Duodenal mucosa (tissue), 2 donors: Measurements from ENCODE around the gene PPP1R10.

Experiments used
- H3K27ac ChIP-seq: one replicate; pipeline ENCODE4 v1.7.0; 2013; ENCODE audit warnings: low read depth, low read length
- H3K27me3 ChIP-seq, 2 donors: one replicate each; pipeline ENCODE4 v1.7.0; 2013; ENCODE audit warnings: low read length in 2 of 2, control low read depth in 1 of 2; ENCODE audit not compliant: insufficient read depth in 2 of 2, control insufficient read depth in 1 of 2
- H3K36me3 ChIP-seq, 2 donors: one replicate each; pipeline ENCODE4 v1.7.0; 2013; ENCODE audit warnings: low read length in 2 of 2, control low read depth in 1 of 2; ENCODE audit not compliant: insufficient read depth in 2 of 2, control insufficient read depth in 1 of 2
- H3K4me1 ChIP-seq, 2 donors: one replicate each; pipeline ENCODE4 v1.7.0; 2013; ENCODE audit warnings: low read length in 2 of 2, control low read depth in 1 of 2; ENCODE audit not compliant: insufficient read depth in 2 of 2, control insufficient read depth in 1 of 2
- H3K4me3 ChIP-seq, 2 donors: one replicate each; pipeline ENCODE4 v1.7.0; 2013; ENCODE audit warnings: low read length in 2 of 2, low read depth in 1 of 2
- H3K9ac ChIP-seq, 2 donors: one replicate each; pipeline ENCODE4 v1.7.0; 2013; ENCODE audit warnings: low read length in 2 of 2, low read depth in 1 of 2
- H3K9me3 ChIP-seq, 2 donors: one replicate each; pipeline ENCODE4 v1.7.0; 2013; ENCODE audit warnings: low read length in 2 of 2, control low read depth in 1 of 2; ENCODE audit not compliant: control insufficient read depth in 1 of 2

The PPP1R10 gene

GRCh38 chr6:30578051-30578450 lies 39.0 kb downstream of the PPP1R10 start:
- H3K9ac ChIP-seq = no peak overlapping the region
- H3K4me1 ChIP-seq = peaks cover 5 to 8% of the 10 kb centered on the region in 2 donors
- no peaks in the 10 kb centered on the region for H3K27me3 ChIP-seq
- H3K36me3 ChIP-seq = peaks cover 43 to 66% of the 10 kb centered on the region in 2 donors
- H3K4me3 ChIP-seq = no peak overlapping the region
- no peak overlapping the region for H3K27ac ChIP-seq
- H3K9me3 ChIP-seq = no peaks in the 10 kb centered on the region

DNA sequence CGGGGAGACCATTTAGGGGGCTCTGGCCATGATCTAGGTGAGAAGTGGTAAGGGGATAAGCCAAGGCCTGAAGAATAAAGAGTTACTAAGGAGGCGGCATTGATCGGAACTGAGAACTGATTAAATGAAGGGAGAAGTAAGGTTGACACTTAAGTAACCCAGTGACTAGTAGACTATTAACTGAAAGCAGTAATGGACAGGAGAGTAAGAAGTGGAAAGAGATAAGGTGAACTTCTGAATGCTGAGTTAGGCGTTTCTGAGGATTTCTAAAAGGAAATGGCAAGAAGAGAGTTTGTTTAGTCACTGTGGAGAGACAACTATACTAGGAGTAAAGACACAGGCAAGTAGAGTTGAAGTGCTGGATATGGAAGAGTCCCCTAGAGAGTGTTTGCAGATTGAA lies 43.9 kb downstream of the PPP1R10 start:
- H3K27ac ChIP-seq = no peak overlapping the region
- H3K27me3 ChIP-seq = no peaks in the 10 kb centered on the region
- no peaks in the 10 kb centered on the region for H3K9me3 ChIP-seq
- H3K36me3 ChIP-seq = peaks cover 15 to 21% of the 10 kb centered on the region in 2 donors
- H3K4me1 ChIP-seq = peaks cover 26 to 27% of the 10 kb centered on the region in 2 donors
- peak overlapping the region in 1 of 2 donors; percentile 3 for H3K9ac ChIP-seq
- H3K4me3 ChIP-seq = peak overlapping the region in 1 of 2 donors; percentile 5

DNA sequence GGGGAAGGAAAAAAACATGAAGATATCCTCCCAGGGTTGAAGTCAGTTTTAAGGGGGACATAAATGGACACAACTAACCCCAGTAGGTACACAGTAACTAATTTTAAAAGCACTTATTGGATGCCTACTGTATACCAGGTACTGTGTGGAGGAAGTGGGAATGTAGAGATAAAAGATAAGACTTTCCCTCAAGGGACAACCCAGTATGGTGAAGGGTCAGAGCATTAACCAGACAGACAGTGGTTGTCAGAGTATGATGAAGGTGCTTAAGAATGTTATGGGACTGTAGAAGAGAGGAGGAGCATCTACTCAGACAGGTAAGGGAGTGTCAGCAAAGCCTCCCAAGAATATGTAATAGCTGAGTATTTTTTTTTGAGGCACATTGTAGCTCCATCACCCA lies 44.9 kb downstream of the PPP1R10 start:
- Histone ChIP-seq H3K9ac (peak overlapping the region; percentile 0 to 89), H3K27me3 (no peaks in the 10 kb centered on the region), H3K27ac (no peak overlapping the region), H3K9me3 (no peaks in the 10 kb centered on the region), H3K4me1 (peaks cover 26 to 27% of the 10 kb centered on the region in 2 donors), H3K4me3 (peak overlapping the region; percentile 91 to 96), H3K36me3 (peaks cover 5 to 12% of the 10 kb centered on the region in 2 donors)

- no peaks in the 10 kb centered on the region for H3K9me3 ChIP-seq
- H3K9ac ChIP-seq = peak overlapping the region; percentile 89 to 94
- peaks cover 2 to 8% of the 10 kb centered on the region in 2 donors for H3K36me3 ChIP-seq
- peak overlapping the region; percentile 91 to 96 for H3K4me3 ChIP-seq
- H3K27ac ChIP-seq = peak overlapping the region; percentile 87
- peaks cover 26 to 27% of the 10 kb centered on the region in 2 donors for H3K4me1 ChIP-seq
- H3K27me3 ChIP-seq = no peaks in the 10 kb centered on the region
These were observed 45.3 kb downstream of the PPP1R10 start for GRCh38 chr6:30571762-30572082.

GRCh38 chr6:30571075-30571761 lies 45.8 kb downstream of the PPP1R10 start, which contains the start of gene ABCF1:
Gene ABCF1 (plus strand): TSS chr6:30571442. CDS start chr6:30571488, 46 bp downstream.
- Histone ChIP-seq H3K27me3 (no peaks in the 10 kb centered on the region), H3K9me3 (no peaks in the 10 kb centered on the region), H3K4me3 (peak within 1 kb of the TSS; percentile 91 to 96), H3K4me1 (peaks cover 26 to 27% of the 10 kb centered on the region in 2 donors), H3K9ac (peak within 1 kb of the TSS; percentile 89 to 94), H3K36me3 (peaks cover 0 to 4% of the 10 kb centered on the region in 2 donors), H3K27ac (peak within 1 kb of the TSS; percentile 87)

DNA sequence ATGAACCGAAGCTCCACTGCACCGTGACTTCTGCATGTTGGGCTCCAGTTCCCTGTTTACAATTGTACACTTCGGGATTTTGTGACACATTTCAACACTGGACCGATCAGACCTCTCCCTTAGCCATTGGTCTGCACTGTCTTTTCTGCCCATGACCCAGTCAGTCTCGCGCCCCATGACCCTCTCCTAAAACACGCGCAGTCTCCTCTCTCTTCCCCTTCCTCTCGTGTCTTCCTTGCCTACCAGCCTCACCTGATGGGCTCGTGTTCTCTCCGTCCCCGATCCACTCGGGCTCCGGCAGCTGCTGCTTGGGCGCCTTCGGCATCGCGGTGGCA lies 46.3 kb downstream of the PPP1R10 start:
- peak overlapping the region; percentile 61 to 89 for H3K9ac ChIP-seq
- peak overlapping the region; percentile 71 for H3K27ac ChIP-seq
- peaks cover 26 to 27% of the 10 kb centered on the region in 2 donors for H3K4me1 ChIP-seq
- H3K4me3 ChIP-seq = peak overlapping the region; percentile 91 to 96
- H3K9me3 ChIP-seq = no peaks in the 10 kb centered on the region
- H3K36me3 ChIP-seq = peaks cover 0 to 4% of the 10 kb centered on the region in 2 donors
- H3K27me3 ChIP-seq = no peaks in the 10 kb centered on the region

DNA sequence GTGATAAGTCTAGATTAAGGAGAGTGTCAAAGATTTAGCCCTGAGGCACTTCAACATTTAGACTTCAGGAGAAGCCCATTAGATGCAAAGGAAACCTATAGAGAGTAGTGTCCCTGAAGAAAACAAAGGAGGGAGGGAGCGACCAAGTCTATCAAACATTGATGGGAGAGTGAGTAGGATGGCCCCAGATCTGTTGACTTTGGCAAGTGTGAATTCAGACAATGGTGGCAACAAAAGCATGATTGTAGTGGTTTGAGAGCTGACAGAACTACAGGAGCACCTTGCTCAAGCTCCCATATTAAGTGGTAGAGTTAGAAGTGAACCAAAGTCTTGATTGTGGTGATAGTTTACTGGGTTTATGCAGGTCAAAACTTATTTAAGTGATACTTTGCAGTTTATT lies 46.8 kb downstream of the PPP1R10 start:
- no peaks in the 10 kb centered on the region for H3K27me3 ChIP-seq
- no peak overlapping the region for H3K27ac ChIP-seq
- H3K9me3 ChIP-seq = no peaks in the 10 kb centered on the region
- H3K9ac ChIP-seq = peak overlapping the region; percentile 61 to 89
- no peaks in the 10 kb centered on the region for H3K36me3 ChIP-seq
- H3K4me3 ChIP-seq = peak overlapping the region; percentile 91 to 96
- peaks cover 26 to 27% of the 10 kb centered on the region in 2 donors for H3K4me1 ChIP-seq

DNA sequence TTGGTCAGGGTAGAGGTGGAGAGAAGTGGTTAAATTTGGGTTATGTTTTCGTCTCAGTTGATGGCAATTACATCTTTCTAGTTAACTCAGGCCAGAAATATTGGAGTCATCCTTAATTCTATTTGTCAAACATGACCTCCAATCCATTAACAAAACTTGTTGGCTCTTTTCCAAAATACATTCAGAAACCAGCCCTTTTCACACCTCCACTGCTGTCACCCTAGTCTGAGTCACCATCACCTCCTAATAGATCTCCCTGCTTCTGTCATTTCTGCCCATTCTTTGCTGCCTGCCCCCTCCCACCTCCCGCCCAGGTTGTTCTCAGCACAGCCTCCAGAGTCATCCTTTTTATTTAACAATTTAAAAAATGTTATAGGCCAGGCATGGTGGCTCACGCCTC lies 48.8 kb downstream of the PPP1R10 start:
- Histone ChIP-seq H3K9me3 (no peaks in the 10 kb centered on the region), H3K27ac (no peak overlapping the region), H3K9ac (no peak overlapping the region), H3K4me1 (peaks cover 21% of the 10 kb centered on the region in 2 donors), H3K36me3 (peaks cover under 1 to 1% of the 10 kb centered on the region in 2 donors), H3K4me3 (no peak overlapping the region), H3K27me3 (no peaks in the 10 kb centered on the region)

DNA sequence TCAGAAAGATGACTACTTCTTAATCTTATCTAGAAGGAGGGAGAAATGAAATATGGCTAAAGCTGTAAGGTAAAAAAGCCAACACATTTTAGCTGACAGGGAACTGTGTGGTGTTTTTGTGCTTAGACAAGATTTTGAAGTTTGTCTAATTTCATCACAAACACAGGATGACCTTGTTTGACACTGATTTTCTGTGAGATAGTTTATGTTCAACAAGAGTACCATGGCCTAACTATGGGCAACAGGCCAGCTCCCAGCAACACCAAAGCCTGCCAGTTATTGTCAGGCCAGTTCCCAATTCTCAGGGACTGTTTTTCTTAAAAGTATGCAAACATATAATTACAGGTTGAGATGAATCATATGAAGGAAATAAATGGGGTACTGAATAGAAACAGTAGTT lies 51.3 kb downstream of the PPP1R10 start:
- Histone ChIP-seq H3K36me3 (peaks cover 7 to 20% of the 10 kb centered on the region in 2 donors), H3K27me3 (no peaks in the 10 kb centered on the region), H3K27ac (no peak overlapping the region), H3K9me3 (no peaks in the 10 kb centered on the region), H3K9ac (no peak overlapping the region), H3K4me3 (no peak overlapping the region), H3K4me1 (peaks cover 6 to 7% of the 10 kb centered on the region in 2 donors)

DNA sequence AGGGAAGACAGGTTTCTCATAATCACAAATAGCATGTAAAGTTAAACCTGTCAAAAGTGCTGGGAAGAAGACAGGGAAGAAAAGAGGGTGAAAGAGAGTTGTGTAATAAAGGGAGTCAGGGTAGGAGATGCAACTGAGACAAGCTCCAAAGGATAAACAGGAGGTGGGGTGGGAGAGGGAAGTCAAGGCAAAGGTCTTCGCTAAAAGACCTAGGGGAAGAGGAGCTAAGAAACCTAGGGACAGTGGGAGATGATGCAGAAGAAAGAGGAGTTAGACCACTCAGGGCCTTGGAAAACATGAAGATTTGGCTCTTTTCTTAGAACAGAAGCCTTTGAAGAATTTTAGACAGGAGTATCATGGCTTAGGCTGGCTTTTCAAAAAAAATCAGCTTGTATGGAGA lies 52.9 kb downstream of the PPP1R10 start:
- Histone ChIP-seq H3K36me3 (peaks cover 7 to 20% of the 10 kb centered on the region in 2 donors), H3K9ac (no peak overlapping the region), H3K27ac (no peak overlapping the region), H3K4me3 (no peak overlapping the region), H3K27me3 (no peaks in the 10 kb centered on the region), H3K4me1 (no peaks in the 10 kb centered on the region), H3K9me3 (no peaks in the 10 kb centered on the region)
